Calu3 (cell line): ENCODE measurements around the gene METTL1. TPM values are rescaled to one million over a fixed set of nuclear protein-coding genes. Genes with fewer than 3 reads are reported as not detected.

Experiments
- BruUV-seq: library from RNA; stranded (reverse); fragments of 400-500 nt; replicated peaks from 2 replicates; lab custom pipeline; 2021; lab: Mats Ljungman, UMichigan
- CTCF ChIA-PET: fragments of 300-600 bp; sonication (Branson Sonifier 250); formaldehyde crosslinking; loops from one replicate; lab custom pipeline; 2022; ENCODE audit warnings: antibody characterized with exemption; lab: Charles Lee
- DNase-seq: peaks from one replicate; pipeline ENCODE4 v3.0.0; 2022
- H3K27ac Mint-ChIP-seq: one replicate; pipeline ENCODE4 v1.8.0; 2022; ENCODE audit warnings: mixed read lengths; ENCODE audit not compliant: unreplicated experiment
- H3K27me3 Mint-ChIP-seq: one replicate; pipeline ENCODE4 v1.8.0; 2022; ENCODE audit warnings: mixed read lengths; ENCODE audit not compliant: unreplicated experiment
- H3K36me3 Mint-ChIP-seq: one replicate; pipeline ENCODE4 v1.8.0; 2022; ENCODE audit warnings: mild to moderate bottlenecking, moderate library complexity, mixed read lengths; ENCODE audit not compliant: insufficient read depth, unreplicated experiment
- H3K4me1 Mint-ChIP-seq: one replicate; pipeline ENCODE4 v1.8.0; 2022; ENCODE audit warnings: mild to moderate bottlenecking, low read depth, mixed read lengths; ENCODE audit not compliant: unreplicated experiment
- H3K4me3 Mint-ChIP-seq: one replicate; pipeline ENCODE4 v1.8.0; 2022; ENCODE audit warnings: mild to moderate bottlenecking, low read depth, moderate library complexity, mixed read lengths; ENCODE audit not compliant: unreplicated experiment
- H3K9me3 Mint-ChIP-seq: one replicate; pipeline ENCODE4 v1.8.0; 2022; ENCODE audit warnings: low read depth, mixed read lengths; ENCODE audit not compliant: unreplicated experiment
- CTCF ChIP-seq: fragments of 200-600 bp; IDR thresholded peaks from one replicate; pipeline ENCODE4 v1.8.0; 2022; ENCODE audit warnings: antibody characterized with exemption; ENCODE audit not compliant: unreplicated experiment
- intact Hi-C: fragments of 100-400 bp; cut with micrococcal nuclease; formaldehyde crosslinking; loops from one replicate; pipeline ENCODE4 v1.10.0; 2022; ENCODE audit not compliant: unreplicated experiment
- microRNA-seq: library from miRNA; unstranded; fragments of <30 nt; microRNA quantifications from one replicate; pipeline ENCODE4 v1.2.0, GENCODE V29; 2022
- total RNA-seq: library from RNA; stranded (reverse); gene quantifications from 2 replicates; pipeline ENCODE4 v1.2.3, GENCODE V29; 2022

The METTL1 gene
- total RNA-seq, 1 experiment from 2014 or later = 50.5 TPM

GRCh38 chr12:57718641-57719528 lies 53.0 kb downstream of the METTL1 start:
- peaks cover 50% of the 10 kb centered on the region for H3K36me3 Mint-ChIP-seq
- no peaks in the 10 kb centered on the region for H3K9me3 Mint-ChIP-seq
- intact Hi-C loops = no loop called here
- no peak overlapping the region for H3K4me3 Mint-ChIP-seq
- no peak overlapping the region for H3K27ac Mint-ChIP-seq
- H3K4me1 Mint-ChIP-seq = no peaks in the 10 kb centered on the region
- CTCF ChIA-PET = no interaction called here
- no peak for DNase-seq
- no TSS peak for BruUV-seq
- no peak for TF ChIP-seq CTCF
- peaks cover 6% of the 10 kb centered on the region for H3K27me3 Mint-ChIP-seq

Small RNAs within 50 kb of the gene (microRNA-seq; reads per million reads assigned to microRNA genes)
- gene MIR6759 = 1.1 reads per million

Other genes with a start within 250 kb of the METTL1 start
- gene MBD6, start 249.3 kb downstream of the METTL1 start, total RNA-seq = 119 and 127 TPM in 2 replicates
- gene DCTN2, start 224.9 kb downstream of the METTL1 start, total RNA-seq = 121 and 131 TPM in 2 replicates
- gene KIF5A, start 222.1 kb downstream of the METTL1 start, total RNA-seq = 0.10 TPM in 1 of 2 replicates, not detected in the other
- gene PIP4K2C, start 180.9 kb downstream of the METTL1 start, total RNA-seq = 66.3 and 80.3 TPM in 2 replicates
- 23.1 and 25.9 TPM in 2 replicates for gene DTX3, start 167.3 kb downstream of the METTL1 start, total RNA-seq
- gene ARHGEF25, start 160.7 kb downstream of the METTL1 start, total RNA-seq = 2.2 and 4.7 TPM in 2 replicates
- 8.1 and 11.1 TPM in 2 replicates for gene B4GALNT1, start 138.9 kb downstream of the METTL1 start, total RNA-seq
- 221 and 258 TPM in 2 replicates for gene OS9, start 78.0 kb downstream of the METTL1 start, total RNA-seq
- 0.57 and 0.59 TPM in 2 replicates for gene AGAP2, start 33.4 kb downstream of the METTL1 start, total RNA-seq
- 40.2 and 46.7 TPM in 2 replicates for gene TSPAN31, start 27.1 kb downstream of the METTL1 start, total RNA-seq
- gene CDK4, start 19.8 kb downstream of the METTL1 start, total RNA-seq = 188 and 199 TPM in 2 replicates
- gene MARCHF9, start 17.0 kb downstream of the METTL1 start, total RNA-seq = 39.0 and 42.4 TPM in 2 replicates
- gene CYP27B1, start 5.0 kb downstream of the METTL1 start, total RNA-seq = 1.8 TPM in 2 replicates
- gene EEF1AKMT3, start 509 bp upstream of the METTL1 start, total RNA-seq = 8.4 TPM in 2 replicates
- gene TSFM, start 10.7 kb upstream of the METTL1 start, total RNA-seq = 47.1 and 49.0 TPM in 2 replicates
- 6.4 and 7.9 TPM in 2 replicates for gene AVIL, start 46.6 kb upstream of the METTL1 start, total RNA-seq
- gene CTDSP2, start 74.6 kb upstream of the METTL1 start, total RNA-seq = 117 and 119 TPM in 2 replicates
- gene ATP23, start 169.5 kb upstream of the METTL1 start, total RNA-seq = 10.7 and 12.8 TPM in 2 replicates